ENCODE data around the gene SLC15A2.

The SLC15A2 gene

GRCh38 chr3:121963608-121964007, 69.4 kb downstream of the SLC15A2 start:
- Histone ChIP-seq H3K4me3 (ENCODE audit: low read depth, low read length, poor library complexity, severe bottlenecking) (no peak overlapping the region), H3K27me3 (ENCODE audit: insufficient read depth, low read length) (no peaks in the 10 kb centered on the region), H3K79me2 (ENCODE audit: insufficient read depth, low read length) (no peaks in the 10 kb centered on the region), H3K36me3 (ENCODE audit: insufficient read depth, low read length) (no peaks in the 10 kb centered on the region), H3F3A (ENCODE audit: insufficient read depth, low read length) (no peaks in the 10 kb centered on the region), H2AFZ (ENCODE audit: low read length) (no peak overlapping the region), H3K4me1 (ENCODE audit: insufficient read depth, low read length, severe bottlenecking) (no peaks in the 10 kb centered on the region), H3K9me3 (ENCODE audit: low read length) (no peaks in the 10 kb centered on the region), H4K20me1 (ENCODE audit: insufficient read depth, low read length) (no peaks in the 10 kb centered on the region), H3K9me2 (ENCODE audit: low read depth, low read length) (no peaks in the 10 kb centered on the region), H3K4me2 (ENCODE audit: low read length) (no peak overlapping the region), H3K27ac (ENCODE audit: low read depth, low read length, poor library complexity, severe bottlenecking) (no peak overlapping the region), H3K9ac (ENCODE audit: low read length) (no peak overlapping the region)
- TF ChIP-seq EZH2 (IDR thresholded peaks at IDR 0.05; ENCODE audit: borderline replicate concordance, low read length): no peak
- TF ChIP-seq CTCF (IDR thresholded peaks at IDR 0.05; ENCODE audit: low read length): no peak

GRCh38 chr3:121969631-121970030, 75.4 kb downstream of the SLC15A2 start:
- Histone ChIP-seq H2AFZ (ENCODE audit: low read length) (no peak overlapping the region), H3F3A (ENCODE audit: insufficient read depth, low read length) (no peaks in the 10 kb centered on the region), H3K27ac (ENCODE audit: low read depth, low read length, poor library complexity, severe bottlenecking) (no peak overlapping the region), H3K9me3 (ENCODE audit: low read length) (no peaks in the 10 kb centered on the region), H3K27me3 (ENCODE audit: insufficient read depth, low read length) (no peaks in the 10 kb centered on the region), H4K20me1 (ENCODE audit: insufficient read depth, low read length) (no peaks in the 10 kb centered on the region), H3K9me2 (ENCODE audit: low read depth, low read length) (no peaks in the 10 kb centered on the region), H3K9ac (ENCODE audit: low read length) (no peak overlapping the region), H3K4me2 (ENCODE audit: low read length) (no peak overlapping the region), H3K36me3 (ENCODE audit: insufficient read depth, low read length) (no peaks in the 10 kb centered on the region), H3K4me3 (ENCODE audit: low read depth, low read length, poor library complexity, severe bottlenecking) (no peak overlapping the region), H3K79me2 (ENCODE audit: insufficient read depth, low read length) (no peaks in the 10 kb centered on the region), H3K4me1 (ENCODE audit: insufficient read depth, low read length, severe bottlenecking) (no peaks in the 10 kb centered on the region)
- TF ChIP-seq CTCF (IDR thresholded peaks at IDR 0.05; ENCODE audit: low read length) (no peak), EZH2 (IDR thresholded peaks at IDR 0.05; ENCODE audit: borderline replicate concordance, low read length) (no peak)

- H3K27me3 ChIP-seq (ENCODE audit: insufficient read depth, low read length): no peaks in the 10 kb centered on the region
- H3K4me2 ChIP-seq (ENCODE audit: low read length): no peak overlapping the region
- no peaks in the 10 kb centered on the region for H3K9me2 ChIP-seq (ENCODE audit: low read depth, low read length)
- no peak overlapping the region for H3K9ac ChIP-seq (ENCODE audit: low read length)
- TF ChIP-seq EZH2 (IDR thresholded peaks at IDR 0.05; ENCODE audit: borderline replicate concordance, low read length) (no peak), CTCF (IDR thresholded peaks at IDR 0.05; ENCODE audit: low read length) (no peak)
- H3K36me3 ChIP-seq (ENCODE audit: insufficient read depth, low read length): no peaks in the 10 kb centered on the region
- no peak overlapping the region for H3K4me3 ChIP-seq (ENCODE audit: low read depth, low read length, poor library complexity, severe bottlenecking)
- H2AFZ ChIP-seq (ENCODE audit: low read length): no peak overlapping the region
- no peaks in the 10 kb centered on the region for H3K4me1 ChIP-seq (ENCODE audit: insufficient read depth, low read length, severe bottlenecking)
- no peaks in the 10 kb centered on the region for H3K9me3 ChIP-seq (ENCODE audit: low read length)
- no peaks in the 10 kb centered on the region for H3F3A ChIP-seq (ENCODE audit: insufficient read depth, low read length)
- no peaks in the 10 kb centered on the region for H4K20me1 ChIP-seq (ENCODE audit: insufficient read depth, low read length)
- no peaks in the 10 kb centered on the region for H3K79me2 ChIP-seq (ENCODE audit: insufficient read depth, low read length)
- H3K27ac ChIP-seq (ENCODE audit: low read depth, low read length, poor library complexity, severe bottlenecking): no peak overlapping the region
Measured at GRCh38 chr3:121970047-121970446, 75.8 kb downstream of the SLC15A2 start.

Measured in OCI-LY1 (cell line).